Esophagus muscularis mucosa (tissue), 4 donors: Measurements from ENCODE around the gene MAP2K5. TPM values are rescaled to one million over a fixed set of nuclear protein-coding genes. Genes with fewer than 3 reads are reported as not detected.

Source experiments
- DNase-seq: peaks from one replicate; pipeline ENCODE4 v3.0.0-alpha.2; 2017; ENCODE audit errors: extremely low spot score
- H3K27ac ChIP-seq, 4 donors: fragments of 200-600 bp; sonication (generic); replicated peaks in 1 of 4; 1 replicate in 3 of 4; 2 replicates in 1 of 4; pipeline ENCODE4 v1.5.1; 2016 to 2019; ENCODE audit warnings: mild to moderate bottlenecking in 1 of 4
- H3K27me3 ChIP-seq, 4 donors: fragments of 200-600 bp; sonication (generic); one replicate each; pipeline versions ENCODE4 v1.5.1 to v1.6.0; 2016 to 2019
- H3K36me3 ChIP-seq, 4 donors: fragments of 200-600 bp; sonication (generic); one replicate each; pipeline ENCODE4 v1.5.1; 2016 to 2019
- H3K4me1 ChIP-seq, 4 donors: fragments of 200-600 bp; sonication (generic); one replicate each; pipeline ENCODE4 v1.5.1; 2016 to 2019
- H3K4me3 ChIP-seq, 4 donors: fragments of 200-600 bp; sonication (generic); 1 replicate in 2 of 4; 2 replicates in 2 of 4; pipeline ENCODE4 v1.5.1; 2016 to 2019; ENCODE audit warnings: mild to moderate bottlenecking in 4 of 4, moderate library complexity in 1 of 4
- H3K9me3 ChIP-seq, 4 donors: fragments of 200-600 bp; sonication (generic); 1 replicate in 3 of 4; 2 replicates in 1 of 4; pipeline ENCODE4 v1.5.1; 2016 to 2019
- EP300 ChIP-seq: sonication (generic); formaldehyde crosslinking; IDR thresholded peaks from one replicate; pipeline ENCODE4 v1.6.1; 2017; ENCODE audit warnings: antibody characterized with exemption
- POLR2A ChIP-seq: fragments of 450-650 bp; IDR thresholded peaks from one replicate; pipeline ENCODE4 v1.6.1; 2017; ENCODE audit warnings: antibody characterized with exemption, moderate library complexity, mild to moderate bottlenecking, low read depth
- POLR2AphosphoS5 ChIP-seq, 2 donors: sonication (generic); formaldehyde crosslinking; IDR thresholded peaks; one replicate each; pipeline ENCODE4 v1.6.1; 2017; ENCODE audit warnings: antibody characterized with exemption in 2 of 2
- WGBS: methylation state at CpG from one replicate; pipeline ENCODE4 v1.1.5; 2018; 5-methylcytosine and 5-hydroxymethylcytosine counted together
- intact Hi-C: fragments of 100-400 bp; cut with DNase I; formaldehyde crosslinking; loops from one replicate; pipeline ENCODE4 v1.15.1; 2023
- total RNA-seq, 4 donors: library from RNA; depleted of rRNA; stranded (reverse); fragments of >200 nt; gene quantifications; one replicate each; pipeline versions ENCODE4 v1.1.0 to v1.2.1, GENCODE V29; 2016
- TF ChIP-seq, protein P1 (sequence below), 3 experiments: fragments of 200-600 bp in 2 of 3; fragments of 450-650 bp in 1 of 3; sonication (generic) in 2 of 3; IDR thresholded peaks; one replicate each; pipeline ENCODE4 v1.5.1; 2017 to 2019; ENCODE audit warnings: antibody characterized with exemption in 3 of 3, mild to moderate bottlenecking in 2 of 3, moderate library complexity in 1 of 3

MAP2K5 gene
- total RNA-seq, 4 donors from 2014 or later: 7.8 to 11.9 (median 10.6) TPM

DNA sequence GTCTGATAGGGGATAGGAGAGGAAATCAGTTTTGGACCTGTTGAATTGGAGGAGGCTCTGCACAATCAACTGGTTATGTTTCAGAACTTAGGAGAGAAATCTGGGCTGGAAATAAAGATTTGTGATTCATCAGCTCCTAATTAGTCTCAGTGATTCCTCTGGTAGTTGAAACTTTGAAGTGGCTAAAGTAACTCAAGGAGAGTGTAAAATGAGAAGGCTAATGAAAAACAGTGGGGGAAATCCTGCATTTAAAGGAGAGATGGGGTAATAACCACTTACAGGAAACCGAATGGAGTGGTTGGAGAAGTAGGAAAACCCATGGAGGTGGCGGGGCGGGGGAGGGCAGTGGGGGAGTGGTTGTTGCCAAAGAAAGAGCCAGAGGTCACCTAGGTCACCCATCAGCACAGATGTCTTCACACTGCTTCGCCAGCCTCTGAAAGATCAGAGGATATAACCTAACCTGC lies 32.6 kb downstream of the MAP2K5 start:
- Histone ChIP-seq H3K27ac (no peak overlapping the region), H3K9me3 (no peaks in the 10 kb centered on the region), H3K4me1 (peaks cover 0 to 12% (median 0%) of the 10 kb centered on the region in 4 donors), H3K27me3 (no peaks in the 10 kb centered on the region), H3K4me3 (no peak overlapping the region), H3K36me3 (no peaks in the 10 kb centered on the region)
- 84% methylated on average over 4 of the region's 4 CpGs for WGBS
- intact Hi-C loops: no loop called here
- no peak for DNase-seq
- TF ChIP-seq EP300 (no peak), POLR2AphosphoS5 (IDR thresholded peaks at IDR 0.05) (no peak), POLR2A (no peak)
- TF ChIP-seq, protein P1, sequence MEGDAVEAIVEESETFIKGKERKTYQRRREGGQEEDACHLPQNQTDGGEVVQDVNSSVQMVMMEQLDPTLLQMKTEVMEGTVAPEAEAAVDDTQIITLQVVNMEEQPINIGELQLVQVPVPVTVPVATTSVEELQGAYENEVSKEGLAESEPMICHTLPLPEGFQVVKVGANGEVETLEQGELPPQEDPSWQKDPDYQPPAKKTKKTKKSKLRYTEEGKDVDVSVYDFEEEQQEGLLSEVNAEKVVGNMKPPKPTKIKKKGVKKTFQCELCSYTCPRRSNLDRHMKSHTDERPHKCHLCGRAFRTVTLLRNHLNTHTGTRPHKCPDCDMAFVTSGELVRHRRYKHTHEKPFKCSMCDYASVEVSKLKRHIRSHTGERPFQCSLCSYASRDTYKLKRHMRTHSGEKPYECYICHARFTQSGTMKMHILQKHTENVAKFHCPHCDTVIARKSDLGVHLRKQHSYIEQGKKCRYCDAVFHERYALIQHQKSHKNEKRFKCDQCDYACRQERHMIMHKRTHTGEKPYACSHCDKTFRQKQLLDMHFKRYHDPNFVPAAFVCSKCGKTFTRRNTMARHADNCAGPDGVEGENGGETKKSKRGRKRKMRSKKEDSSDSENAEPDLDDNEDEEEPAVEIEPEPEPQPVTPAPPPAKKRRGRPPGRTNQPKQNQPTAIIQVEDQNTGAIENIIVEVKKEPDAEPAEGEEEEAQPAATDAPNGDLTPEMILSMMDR (IDR thresholded peaks at IDR 0.05): no peak

DNA sequence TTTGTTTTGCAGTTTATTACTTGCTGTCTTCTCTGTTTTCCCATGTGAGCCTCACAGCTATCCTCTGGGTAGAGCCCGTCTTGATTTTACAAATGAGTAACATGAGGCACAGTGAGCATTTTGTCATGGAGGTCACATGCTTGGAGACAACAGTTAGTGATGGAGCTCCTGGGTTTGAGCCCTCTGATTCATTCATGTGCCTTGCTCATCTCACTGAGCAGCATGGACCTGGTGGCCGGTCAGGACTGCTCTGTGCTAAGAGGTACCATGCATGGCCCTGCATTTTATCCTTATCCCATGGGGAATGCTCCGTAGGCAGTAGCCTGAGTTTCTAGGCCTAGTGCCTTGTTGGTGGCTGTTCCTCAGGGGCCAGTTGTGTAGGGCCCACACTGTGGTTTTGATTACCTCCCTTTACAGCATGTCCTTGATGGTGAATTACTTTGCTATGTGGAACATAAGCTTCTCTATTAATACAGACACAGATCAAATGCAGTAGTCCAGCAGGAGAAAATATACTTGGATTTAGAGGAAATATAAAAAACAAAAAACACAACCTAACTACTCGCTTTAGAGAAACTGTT lies 35.6 kb downstream of the MAP2K5 start:
- TF ChIP-seq POLR2AphosphoS5 (IDR thresholded peaks at IDR 0.05): no peak
- TF ChIP-seq, protein P1 (IDR thresholded peaks at IDR 0.05): no peak
- TF ChIP-seq POLR2A: no peak
- no peak for TF ChIP-seq EP300

DNA sequence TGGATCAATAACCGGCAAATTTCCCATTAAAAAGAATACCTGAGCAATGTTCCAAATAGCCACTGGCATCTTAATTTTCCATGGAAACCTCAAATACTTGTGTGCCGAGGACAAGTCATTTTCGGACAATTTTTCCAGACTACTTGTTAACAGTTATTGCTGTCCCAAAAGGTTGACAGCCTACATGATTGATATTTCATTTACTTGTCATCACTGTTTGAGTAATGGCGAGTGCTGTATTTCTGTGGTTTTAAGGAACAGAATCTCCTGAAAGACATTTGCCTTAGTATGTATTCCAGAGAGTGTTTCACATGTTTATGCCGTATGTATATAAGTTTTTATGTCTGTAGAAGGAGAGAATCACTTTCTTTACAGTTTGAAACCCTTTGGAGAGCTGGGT lies 36.7 kb downstream of the MAP2K5 start:
- H3K4me1 ChIP-seq: peaks cover 0 to 5% (median 0%) of the 10 kb centered on the region in 4 donors
- peaks cover 0 to 3% (median 0%) of the 10 kb centered on the region in 4 donors for H3K36me3 ChIP-seq
- no peak overlapping the region for H3K4me3 ChIP-seq
- intact Hi-C loops: no loop called here
- H3K9me3 ChIP-seq: no peaks in the 10 kb centered on the region
- DNase-seq: no peak
- no peaks in the 10 kb centered on the region for H3K27me3 ChIP-seq
- 97% methylated on average over 5 of the region's 5 CpGs for whole genome bisulfite sequencing
- H3K27ac ChIP-seq: no peak overlapping the region
- TF ChIP-seq, protein P1 (IDR thresholded peaks at IDR 0.05): no peak
- no peak for TF ChIP-seq POLR2AphosphoS5 (IDR thresholded peaks at IDR 0.05)
- no peak for TF ChIP-seq POLR2A
- no peak for TF ChIP-seq EP300

More for the DNA sequence above, 35.6 kb downstream of the MAP2K5 start:
- Histone ChIP-seq H3K9me3 (no peaks in the 10 kb centered on the region), H3K27me3 (no peaks in the 10 kb centered on the region), H3K27ac (no peak overlapping the region), H3K4me1 (peaks cover 0 to 5% (median 0%) of the 10 kb centered on the region in 4 donors), H3K4me3 (no peak overlapping the region), H3K36me3 (peaks cover 0 to 3% (median 0%) of the 10 kb centered on the region in 4 donors)
- intact Hi-C loops: no loop called here
- 98% methylated on average over 4 of the region's 4 CpGs for WGBS
- DNase-seq: no peak

DNA sequence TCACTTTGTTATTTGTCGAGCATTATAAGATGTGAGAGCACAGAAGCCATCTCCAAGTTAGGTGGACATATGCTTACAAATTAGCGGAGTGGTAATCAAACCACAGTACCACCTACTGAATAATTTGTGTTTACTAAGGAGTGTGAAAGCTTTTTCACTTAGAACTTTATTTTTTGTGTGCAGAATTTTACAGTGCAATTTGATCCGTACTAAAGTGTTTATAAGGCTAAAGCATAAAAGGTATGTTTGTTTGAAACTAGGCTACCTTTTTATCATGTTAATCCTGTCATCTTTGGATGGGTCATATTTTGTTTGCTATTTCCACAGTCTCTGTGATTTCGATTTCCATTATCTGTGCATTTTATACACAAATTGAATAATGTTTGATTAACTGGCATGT lies 37.5 kb downstream of the MAP2K5 start:
- Histone ChIP-seq H3K36me3 (peaks cover 0 to 3% (median 0%) of the 10 kb centered on the region in 4 donors), H3K4me3 (no peak overlapping the region), H3K27ac (no peak overlapping the region), H3K9me3 (no peaks in the 10 kb centered on the region), H3K4me1 (peaks cover 0 to 4% (median 0%) of the 10 kb centered on the region in 4 donors), H3K27me3 (no peaks in the 10 kb centered on the region)
- 96% methylated on average over 4 of the region's 4 CpGs for WGBS
- intact Hi-C loops: no loop called here
- DNase-seq: no peak
- TF ChIP-seq POLR2AphosphoS5 (IDR thresholded peaks at IDR 0.05): no peak
- no peak for TF ChIP-seq EP300
- TF ChIP-seq POLR2A: no peak
- TF ChIP-seq, protein P1 (IDR thresholded peaks at IDR 0.05): no peak

DNA sequence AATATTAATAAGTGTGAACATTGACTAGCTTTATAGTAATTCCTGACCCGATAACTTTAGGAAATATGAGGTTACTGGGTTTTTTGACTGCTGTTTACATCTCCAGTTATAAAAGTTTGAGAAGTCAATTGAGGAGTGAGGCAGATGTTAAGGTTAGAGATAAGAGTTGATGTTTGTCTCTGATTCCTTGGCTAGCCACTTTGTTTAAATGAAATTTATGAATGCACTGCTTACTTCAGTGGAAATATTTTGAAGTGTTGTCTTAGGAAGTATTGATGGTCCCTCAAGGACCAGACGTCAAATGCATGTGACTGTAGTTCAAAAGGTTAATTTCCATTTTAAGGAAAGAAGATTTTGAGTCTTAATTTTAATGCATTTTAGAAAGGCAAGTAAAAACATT lies 41.7 kb downstream of the MAP2K5 start:
- no peak for DNase-seq
- WGBS: 92% methylated on average over 2 of the region's 2 CpGs
- Histone ChIP-seq H3K4me1 (no peaks in the 10 kb centered on the region), H3K4me3 (no peak overlapping the region), H3K27ac (no peak overlapping the region), H3K36me3 (peaks cover 4 to 28% (median 18%) of the 10 kb centered on the region in 4 donors), H3K9me3 (no peaks in the 10 kb centered on the region), H3K27me3 (no peaks in the 10 kb centered on the region)
- intact Hi-C loops: no loop called here
- TF ChIP-seq POLR2A: no peak
- TF ChIP-seq POLR2AphosphoS5 (IDR thresholded peaks at IDR 0.05): no peak
- TF ChIP-seq EP300: no peak
